ENCODE data around the gene HOXB8. TPM values are rescaled to one million over a fixed set of nuclear protein-coding genes. Genes with fewer than 3 reads are reported as not detected.

HOXB8 gene
- total and polyA plus RNA-seq, 2 experiments from 2014 or later = 0.31 to 0.57 TPM

GRCh38 chr17:48630009-48630924, 15.2 kb upstream of the HOXB8 start:
- no peaks in the 10 kb centered on the region for H3K36me3 ChIP-seq (replicated peaks; ENCODE audit: insufficient read depth, low read depth)
- H3K4me1 ChIP-seq (ENCODE audit: insufficient read depth) = peaks cover 15% of the 10 kb centered on the region
- peaks cover 98% of the 10 kb centered on the region for H3K27me3 ChIP-seq
- H3K4me2 ChIP-seq = no peak overlapping the region
- no peaks in the 10 kb centered on the region for H3K79me2 ChIP-seq
- no peak overlapping the region for H3K4me3 ChIP-seq
- WGBS (ENCODE audit: low lambda C conversion rate, missing lambda C conversion rate) = 47% methylated on average over 15 of the region's 15 CpGs
- no peak overlapping the region for H2AFZ ChIP-seq
- TF ChIP-seq EZH2 (IDR thresholded peaks at IDR 0.05; ENCODE audit: borderline replicate concordance) (peak; percentile 6), EZH2phosphoT487 (IDR thresholded peaks at IDR 0.05; ENCODE audit: low read depth, severe bottlenecking, unreplicated experiment) (no peak)
- no peak for DNase-seq (ENCODE audit: low spot score)
- no peak overlapping the region for H3K27ac ChIP-seq
- no peaks in the 10 kb centered on the region for H4K20me1 ChIP-seq (ENCODE audit: insufficient read depth, poor library complexity, severe bottlenecking)
- no peaks in the 10 kb centered on the region for H3K9me3 ChIP-seq (ENCODE audit: low read depth)
- H3K9me2 ChIP-seq (replicated peaks; ENCODE audit: insufficient read depth) = no peaks in the 10 kb centered on the region

DNA sequence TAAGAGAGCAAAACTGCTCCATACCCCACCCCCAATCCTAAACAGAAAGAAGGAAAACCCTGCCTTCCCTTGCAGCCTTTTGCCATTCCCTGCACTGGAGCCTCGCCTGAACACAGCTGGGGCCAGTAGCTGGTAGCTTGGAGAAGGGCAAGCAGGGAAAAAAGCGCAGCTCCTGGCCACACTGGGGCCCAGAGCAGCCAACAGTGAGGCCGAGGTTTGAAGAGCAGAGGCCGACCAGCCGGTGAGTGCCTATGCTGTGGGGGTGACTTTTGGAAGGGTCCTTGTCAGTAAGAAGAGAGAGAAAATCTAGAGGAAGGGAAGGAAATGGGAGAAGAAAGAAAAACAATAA, 14.3 kb upstream of the HOXB8 start:
- Histone ChIP-seq H4K20me1 (ENCODE audit: insufficient read depth, poor library complexity, severe bottlenecking) (no peaks in the 10 kb centered on the region), H3K4me1 (ENCODE audit: insufficient read depth) (peaks cover 20% of the 10 kb centered on the region), H3K27ac (no peak overlapping the region), H3K79me2 (no peaks in the 10 kb centered on the region), H2AFZ (no peak overlapping the region), H3K9me2 (replicated peaks; ENCODE audit: insufficient read depth) (no peaks in the 10 kb centered on the region), H3K36me3 (replicated peaks; ENCODE audit: insufficient read depth, low read depth) (no peaks in the 10 kb centered on the region), H3K4me3 (no peak overlapping the region), H3K27me3 (peaks cover 98% of the 10 kb centered on the region), H3K9me3 (ENCODE audit: low read depth) (no peaks in the 10 kb centered on the region), H3K4me2 (no peak overlapping the region)
- no peak for DNase-seq (ENCODE audit: low spot score)
- TF ChIP-seq EZH2phosphoT487 (IDR thresholded peaks at IDR 0.05; ENCODE audit: low read depth, severe bottlenecking, unreplicated experiment) = no peak
- TF ChIP-seq, protein P1, sequence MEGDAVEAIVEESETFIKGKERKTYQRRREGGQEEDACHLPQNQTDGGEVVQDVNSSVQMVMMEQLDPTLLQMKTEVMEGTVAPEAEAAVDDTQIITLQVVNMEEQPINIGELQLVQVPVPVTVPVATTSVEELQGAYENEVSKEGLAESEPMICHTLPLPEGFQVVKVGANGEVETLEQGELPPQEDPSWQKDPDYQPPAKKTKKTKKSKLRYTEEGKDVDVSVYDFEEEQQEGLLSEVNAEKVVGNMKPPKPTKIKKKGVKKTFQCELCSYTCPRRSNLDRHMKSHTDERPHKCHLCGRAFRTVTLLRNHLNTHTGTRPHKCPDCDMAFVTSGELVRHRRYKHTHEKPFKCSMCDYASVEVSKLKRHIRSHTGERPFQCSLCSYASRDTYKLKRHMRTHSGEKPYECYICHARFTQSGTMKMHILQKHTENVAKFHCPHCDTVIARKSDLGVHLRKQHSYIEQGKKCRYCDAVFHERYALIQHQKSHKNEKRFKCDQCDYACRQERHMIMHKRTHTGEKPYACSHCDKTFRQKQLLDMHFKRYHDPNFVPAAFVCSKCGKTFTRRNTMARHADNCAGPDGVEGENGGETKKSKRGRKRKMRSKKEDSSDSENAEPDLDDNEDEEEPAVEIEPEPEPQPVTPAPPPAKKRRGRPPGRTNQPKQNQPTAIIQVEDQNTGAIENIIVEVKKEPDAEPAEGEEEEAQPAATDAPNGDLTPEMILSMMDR (IDR thresholded peaks at IDR 0.05; ENCODE audit: poor library complexity) = no peak
- TF ChIP-seq EZH2 (IDR thresholded peaks at IDR 0.05; ENCODE audit: borderline replicate concordance) = peak; percentile 9
- 32% methylated on average over 5 of the region's 5 CpGs for WGBS (ENCODE audit: low lambda C conversion rate, missing lambda C conversion rate)

GRCh38 chr17:48628649-48629410, 13.7 kb upstream of the HOXB8 start:
- no peak overlapping the region for H2AFZ ChIP-seq
- H3K4me1 ChIP-seq (ENCODE audit: insufficient read depth) = peaks cover 20% of the 10 kb centered on the region
- H3K9me3 ChIP-seq (ENCODE audit: low read depth) = no peaks in the 10 kb centered on the region
- H3K79me2 ChIP-seq = no peaks in the 10 kb centered on the region
- WGBS (ENCODE audit: low lambda C conversion rate, missing lambda C conversion rate) = 28% methylated on average over 5 of the region's 5 CpGs
- no peak overlapping the region for H3K27ac ChIP-seq
- H3K36me3 ChIP-seq (replicated peaks; ENCODE audit: insufficient read depth, low read depth) = no peaks in the 10 kb centered on the region
- H3K4me3 ChIP-seq = no peak overlapping the region
- H4K20me1 ChIP-seq (ENCODE audit: insufficient read depth, poor library complexity, severe bottlenecking) = no peaks in the 10 kb centered on the region
- peak; percentile 1 for TF ChIP-seq EZH2 (IDR thresholded peaks at IDR 0.05; ENCODE audit: borderline replicate concordance)
- no peak for TF ChIP-seq EZH2phosphoT487 (IDR thresholded peaks at IDR 0.05; ENCODE audit: low read depth, severe bottlenecking, unreplicated experiment)
- H3K27me3 ChIP-seq = peaks cover 98% of the 10 kb centered on the region
- H3K9me2 ChIP-seq (replicated peaks; ENCODE audit: insufficient read depth) = no peaks in the 10 kb centered on the region
- DNase-seq (ENCODE audit: low spot score) = no peak
- no peak overlapping the region for H3K4me2 ChIP-seq

DNA sequence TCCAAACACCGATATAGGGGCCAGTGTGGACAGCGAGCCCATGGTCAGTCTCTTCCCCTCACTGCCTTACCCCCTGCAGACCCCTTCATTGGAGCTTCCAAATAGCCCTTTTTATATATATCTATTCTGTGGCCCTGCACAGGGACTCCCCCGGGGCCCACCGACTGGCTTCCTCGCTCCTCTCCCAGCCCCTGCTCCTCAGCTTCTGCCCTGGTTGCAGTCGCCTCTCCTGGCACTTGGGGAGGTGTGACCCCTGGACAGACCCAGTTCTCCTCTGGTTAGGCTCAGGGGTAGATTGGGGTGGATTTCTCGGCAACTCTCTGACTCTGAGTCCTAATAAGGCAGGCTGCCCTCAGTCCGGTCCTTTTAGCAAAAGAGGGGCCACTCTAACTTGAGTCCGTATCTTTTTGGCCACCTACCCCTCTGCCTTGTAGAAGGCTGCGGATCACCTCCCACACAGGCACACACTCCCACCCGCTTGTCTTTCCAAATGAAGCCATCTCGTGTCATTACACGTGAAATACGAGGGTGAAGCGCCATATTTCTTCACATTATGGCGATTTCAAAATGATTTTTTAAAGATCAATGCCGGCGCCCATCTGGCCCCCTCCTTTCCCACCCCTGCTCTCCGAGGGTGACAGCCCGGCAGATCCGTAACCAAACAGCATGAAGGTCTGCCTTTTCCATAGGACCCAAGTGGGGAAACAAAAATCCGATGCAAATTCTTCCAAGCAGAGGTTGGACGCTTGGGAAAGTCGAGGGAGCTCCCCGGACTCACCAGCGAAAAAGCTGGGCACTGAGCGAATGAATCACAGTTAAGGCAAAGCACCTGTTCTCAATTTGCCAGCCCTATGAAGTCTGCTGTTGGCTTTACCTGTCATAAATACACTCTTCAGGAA, 12.8 kb upstream of the HOXB8 start:
- Histone ChIP-seq H3K36me3 (replicated peaks; ENCODE audit: insufficient read depth, low read depth) (no peaks in the 10 kb centered on the region), H3K27me3 (peaks cover 98% of the 10 kb centered on the region), H3K9me3 (ENCODE audit: low read depth) (no peaks in the 10 kb centered on the region), H2AFZ (no peak overlapping the region), H3K4me1 (ENCODE audit: insufficient read depth) (peaks cover 20% of the 10 kb centered on the region), H3K4me3 (no peak overlapping the region), H3K79me2 (no peaks in the 10 kb centered on the region), H3K27ac (no peak overlapping the region), H3K4me2 (no peak overlapping the region), H4K20me1 (ENCODE audit: insufficient read depth, poor library complexity, severe bottlenecking) (no peaks in the 10 kb centered on the region), H3K9me2 (replicated peaks; ENCODE audit: insufficient read depth) (no peaks in the 10 kb centered on the region)
- DNase-seq (ENCODE audit: low spot score) = no peak
- TF ChIP-seq EZH2phosphoT487 (IDR thresholded peaks at IDR 0.05; ENCODE audit: low read depth, severe bottlenecking, unreplicated experiment) (no peak), EZH2 (IDR thresholded peaks at IDR 0.05; ENCODE audit: borderline replicate concordance) (peak; percentile 27)
- 40% methylated on average over 27 of the region's 27 CpGs for WGBS (ENCODE audit: low lambda C conversion rate, missing lambda C conversion rate)

All from hepatocyte (in vitro differentiated cells).